ENCODE measurements around the gene CRAT. TPM values are rescaled to one million over a fixed set of nuclear protein-coding genes. Genes with fewer than 3 reads are reported as not detected.

Gene CRAT
- 10 to 100 TPM; 18.7 to 74.7 (median 35.7) TPM for total RNA-seq

DNA sequence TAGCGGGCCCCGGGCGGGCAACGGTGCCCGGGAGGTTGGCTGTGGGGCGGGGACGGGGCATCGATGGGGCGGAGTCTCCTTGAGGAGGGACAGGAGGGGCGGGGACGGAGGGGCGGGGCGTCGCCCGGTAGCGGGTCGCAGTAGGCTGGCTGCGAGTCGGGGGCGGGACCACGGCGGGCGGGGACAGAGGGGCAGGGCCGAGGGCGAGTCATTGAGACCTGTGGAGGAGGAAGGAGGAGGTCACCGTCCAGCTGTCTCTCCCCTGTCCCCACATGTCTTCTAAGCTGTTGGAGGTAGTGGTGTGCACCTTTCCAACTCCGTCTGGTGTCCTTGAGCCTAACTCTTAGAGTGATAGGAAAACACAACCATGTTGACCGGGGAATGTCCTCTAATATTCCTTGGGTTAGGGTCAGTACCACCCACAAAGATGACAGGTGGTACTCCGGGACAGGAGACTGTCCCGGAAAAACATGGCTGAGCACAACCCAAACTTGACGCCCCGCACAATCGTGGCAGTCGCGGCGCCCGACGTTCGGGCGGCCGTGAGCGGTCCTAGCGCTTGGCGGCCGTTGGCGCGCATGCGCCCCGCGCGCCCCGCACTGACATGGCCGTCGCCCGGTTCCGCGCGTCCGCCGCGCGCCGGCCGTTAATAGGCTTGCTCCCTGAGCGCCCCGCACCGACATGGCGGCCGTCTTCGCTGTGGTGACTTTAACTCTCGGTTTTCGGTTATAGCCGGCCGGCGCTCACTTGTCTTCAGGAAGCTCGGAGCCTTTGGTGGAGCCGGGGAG lies at the start of gene CRAT, which contains the start of gene PTPA:
TSS of gene CRAT (minus strand) at position 54 of the 788 bp plus-strand sequence. CDS start 284 bp downstream, outside the sequence.
TSS of gene PTPA (plus strand) at position 676 of the 788 bp plus-strand sequence. CDS start 186 bp downstream, outside the sequence.
- peak; percentile 94 to 98 for DNase-seq (ENCODE audit: low spot score in 2 of 2)
- no peaks in the 10 kb centered on the region for H3K27me3 ChIP-seq
- peak within 1 kb of the TSS; percentile 91 to 94 for H3K27ac ChIP-seq
- peak; percentile 75 to 83 (median 81) for TF ChIP-seq POLR2AphosphoS5 (IDR thresholded peaks at IDR 0.05)
- peak; percentile 71 for TF ChIP-seq POLR2A (IDR thresholded peaks at IDR 0.05)
- TF ChIP-seq, protein P1, sequence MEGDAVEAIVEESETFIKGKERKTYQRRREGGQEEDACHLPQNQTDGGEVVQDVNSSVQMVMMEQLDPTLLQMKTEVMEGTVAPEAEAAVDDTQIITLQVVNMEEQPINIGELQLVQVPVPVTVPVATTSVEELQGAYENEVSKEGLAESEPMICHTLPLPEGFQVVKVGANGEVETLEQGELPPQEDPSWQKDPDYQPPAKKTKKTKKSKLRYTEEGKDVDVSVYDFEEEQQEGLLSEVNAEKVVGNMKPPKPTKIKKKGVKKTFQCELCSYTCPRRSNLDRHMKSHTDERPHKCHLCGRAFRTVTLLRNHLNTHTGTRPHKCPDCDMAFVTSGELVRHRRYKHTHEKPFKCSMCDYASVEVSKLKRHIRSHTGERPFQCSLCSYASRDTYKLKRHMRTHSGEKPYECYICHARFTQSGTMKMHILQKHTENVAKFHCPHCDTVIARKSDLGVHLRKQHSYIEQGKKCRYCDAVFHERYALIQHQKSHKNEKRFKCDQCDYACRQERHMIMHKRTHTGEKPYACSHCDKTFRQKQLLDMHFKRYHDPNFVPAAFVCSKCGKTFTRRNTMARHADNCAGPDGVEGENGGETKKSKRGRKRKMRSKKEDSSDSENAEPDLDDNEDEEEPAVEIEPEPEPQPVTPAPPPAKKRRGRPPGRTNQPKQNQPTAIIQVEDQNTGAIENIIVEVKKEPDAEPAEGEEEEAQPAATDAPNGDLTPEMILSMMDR (IDR thresholded peaks at IDR 0.05), result peak in 1 of 3 donors; percentile 21
- H3K36me3 ChIP-seq, result no peaks in the 10 kb centered on the region
- peaks cover 4 to 6% of the 10 kb centered on the region in 2 donors for H3K4me1 ChIP-seq
- peak within 1 kb of the TSS; percentile 92 to 97 (median 92) for H3K4me3 ChIP-seq
- intact Hi-C loops (cut with DNase I; ENCODE audit: low total_unique reads), result no loop called here
- no peaks in the 10 kb centered on the region for H3K9me3 ChIP-seq

DNA sequence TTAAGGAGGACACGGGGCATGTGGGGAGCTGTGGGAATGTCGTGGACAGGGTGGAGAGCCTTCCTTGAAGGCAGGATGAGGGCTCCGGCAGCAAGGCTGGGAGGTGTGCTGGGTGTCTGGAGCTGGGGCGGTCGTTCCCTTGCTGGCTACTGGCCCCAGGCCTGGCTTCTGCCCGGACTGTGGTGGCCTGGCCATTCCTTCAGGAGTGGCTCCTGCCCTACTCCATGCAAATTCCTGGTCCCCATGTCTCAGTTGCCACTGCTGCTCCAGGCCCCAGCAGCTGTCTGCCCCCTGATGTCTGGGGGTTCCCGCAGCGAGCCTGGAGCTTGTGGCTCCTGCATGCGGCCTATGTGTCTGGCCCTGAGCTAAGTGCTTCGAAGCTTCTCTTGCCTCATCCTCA lies 45.6 kb upstream of the CRAT start:
- no peak for TF ChIP-seq POLR2A (IDR thresholded peaks at IDR 0.05)
- TF ChIP-seq POLR2AphosphoS5 (IDR thresholded peaks at IDR 0.05), result no peak
- TF ChIP-seq, protein P1 (IDR thresholded peaks at IDR 0.05), result no peak
- no peaks in the 10 kb centered on the region for H3K4me1 ChIP-seq
- no peak overlapping the region for H3K27ac ChIP-seq
- no peak overlapping the region for H3K4me3 ChIP-seq
- H3K36me3 ChIP-seq, result no peaks in the 10 kb centered on the region
- DNase-seq (ENCODE audit: low spot score in 2 of 2), result no peak
- intact Hi-C loops (cut with DNase I; ENCODE audit: low total_unique reads), result no loop called here
- H3K9me3 ChIP-seq, result no peaks in the 10 kb centered on the region
- no peaks in the 10 kb centered on the region for H3K27me3 ChIP-seq

DNA sequence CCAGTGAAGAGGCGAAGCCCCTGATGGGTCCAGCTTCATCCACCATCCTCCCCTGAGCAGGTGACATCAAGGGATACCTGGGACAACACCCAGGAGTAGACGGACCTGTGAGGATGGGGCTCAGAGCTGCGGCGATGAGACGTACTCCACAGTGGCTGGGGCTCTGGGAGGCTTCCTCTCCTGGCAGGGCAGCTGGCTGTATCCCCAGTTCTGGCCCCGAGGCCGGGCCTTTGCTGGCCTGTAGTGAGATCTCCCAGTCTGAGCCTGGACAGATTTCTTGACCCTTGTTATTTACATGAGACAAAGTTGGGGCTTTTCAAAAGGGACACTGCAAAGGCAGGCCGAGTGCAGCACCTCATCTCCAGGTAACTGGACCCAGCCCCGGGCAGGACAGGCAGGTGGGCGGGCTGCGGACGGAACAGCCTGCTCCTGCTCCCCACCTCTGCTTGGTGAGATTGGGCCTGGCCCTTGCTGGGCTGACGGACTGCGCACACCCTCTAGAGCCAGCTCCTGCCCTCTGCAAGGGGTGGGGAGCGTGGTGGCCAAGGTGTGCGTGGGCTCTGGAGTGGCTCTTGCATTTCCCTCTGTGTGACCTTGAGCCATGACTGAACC lies 44.4 kb upstream of the CRAT start:
- intact Hi-C loops (cut with DNase I; ENCODE audit: low total_unique reads), result no loop called here
- H3K36me3 ChIP-seq, result no peaks in the 10 kb centered on the region
- no peak overlapping the region for H3K27ac ChIP-seq
- H3K4me3 ChIP-seq, result no peak overlapping the region
- no peaks in the 10 kb centered on the region for H3K4me1 ChIP-seq
- no peak for TF ChIP-seq POLR2A (IDR thresholded peaks at IDR 0.05)
- TF ChIP-seq, protein P1 (IDR thresholded peaks at IDR 0.05), result no peak
- no peak for TF ChIP-seq POLR2AphosphoS5 (IDR thresholded peaks at IDR 0.05)
- H3K27me3 ChIP-seq, result no peaks in the 10 kb centered on the region
- no peak for DNase-seq (ENCODE audit: low spot score in 2 of 2)
- H3K9me3 ChIP-seq, result no peaks in the 10 kb centered on the region

DNA sequence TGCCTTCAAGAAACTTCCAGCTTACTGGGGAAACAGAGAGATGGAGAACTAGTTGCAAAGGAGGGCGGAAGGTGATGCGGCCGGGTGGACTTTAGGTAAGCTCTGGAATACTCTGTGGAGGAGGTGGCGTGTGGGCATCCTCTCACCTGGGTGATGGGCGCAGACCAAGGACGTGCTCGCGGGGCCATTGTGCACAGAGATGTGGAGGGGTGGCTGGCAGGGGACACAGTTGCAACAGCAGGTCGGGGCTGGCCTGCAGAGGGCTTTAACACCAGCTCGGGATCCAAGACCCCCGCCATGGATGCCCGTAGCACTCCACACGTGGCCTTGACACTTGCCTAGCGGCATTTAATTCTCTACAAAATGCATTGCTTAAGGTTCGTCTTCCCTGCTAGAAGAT lies 40.9 kb upstream of the CRAT start:
- DNase-seq (ENCODE audit: low spot score in 2 of 2), result no peak
- Histone ChIP-seq H3K27me3 (no peaks in the 10 kb centered on the region), H3K9me3 (no peaks in the 10 kb centered on the region), H3K36me3 (no peaks in the 10 kb centered on the region), H3K27ac (peak overlapping the region in 1 of 2 donors; percentile 2), H3K4me3 (no peak overlapping the region), H3K4me1 (peaks cover 4 to 9% of the 10 kb centered on the region in 2 donors)
- TF ChIP-seq, protein P1 (IDR thresholded peaks at IDR 0.05), result no peak
- TF ChIP-seq POLR2AphosphoS5 (IDR thresholded peaks at IDR 0.05) (no peak), POLR2A (IDR thresholded peaks at IDR 0.05) (no peak)
- intact Hi-C loops (cut with DNase I; ENCODE audit: low total_unique reads), result no loop called here

Data from breast epithelium (tissue), 4 donors.